ENCODE results near the gene RBM38. TPM values are rescaled to one million over a fixed set of nuclear protein-coding genes. Genes with fewer than 3 reads are reported as not detected.
"Not testable (repeated sequence)": the region's sequence is repeated elsewhere in the genome, so short reads cannot be mapped to it uniquely, and the experiment has no call there.

Gene RBM38
- total RNA-seq, 1 donor from 2014 or later: 28.5 TPM

GRCh38 chr20:57419479-57419878 is 28.3 kb downstream of the RBM38 start:
- not testable (repeated sequence) for DNase-seq

GRCh38 chr20:57420571-57421252 is 29.5 kb downstream of the RBM38 start:
- no peak for DNase-seq

DNA sequence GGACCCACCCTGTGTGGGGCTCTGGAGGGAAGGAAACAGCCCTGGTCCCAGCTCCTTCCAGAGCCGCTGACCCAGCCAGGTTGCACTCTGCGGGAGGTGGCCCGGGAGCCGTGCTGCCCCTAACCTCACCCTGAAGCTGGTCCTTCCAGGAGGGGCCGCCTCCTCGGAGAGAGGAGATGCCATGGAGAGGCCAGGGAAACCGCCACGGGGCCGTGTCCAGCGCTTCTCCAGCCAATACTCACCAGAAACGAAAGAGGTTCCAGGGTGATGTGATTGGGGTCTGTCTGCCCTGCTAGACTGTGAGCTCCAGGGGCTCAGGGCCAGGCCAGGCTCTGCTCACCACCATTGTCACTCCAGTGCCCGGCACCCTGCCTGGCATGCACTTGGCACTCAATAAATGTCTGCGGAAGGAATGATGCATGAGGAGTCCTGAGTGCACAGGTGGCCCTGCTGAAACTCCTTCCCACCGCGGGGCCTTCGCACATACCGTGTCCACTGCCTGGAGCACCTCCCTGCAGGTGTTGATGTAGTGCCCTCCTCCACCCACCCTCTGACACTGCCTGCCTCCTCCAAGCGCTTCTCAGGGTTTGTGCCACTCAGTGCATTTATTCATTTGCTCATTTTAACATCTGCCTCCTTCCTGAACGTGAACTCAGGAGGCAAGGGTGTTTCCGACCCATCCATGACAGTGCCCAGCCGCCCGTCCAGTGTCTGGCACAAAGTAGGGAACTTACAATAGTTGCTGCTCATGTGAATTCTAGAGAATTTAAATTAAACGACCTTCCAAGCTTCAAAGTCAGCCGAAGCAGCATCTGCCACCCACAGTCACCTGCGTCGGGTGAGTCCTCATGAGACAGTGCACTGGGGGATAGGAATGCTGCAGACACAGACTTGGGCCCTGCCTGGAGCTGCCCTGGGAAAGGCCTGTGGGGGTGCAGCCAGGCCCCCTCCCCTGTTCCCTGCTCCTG is 30.3 kb downstream of the RBM38 start:
- no peak for DNase-seq

DNA sequence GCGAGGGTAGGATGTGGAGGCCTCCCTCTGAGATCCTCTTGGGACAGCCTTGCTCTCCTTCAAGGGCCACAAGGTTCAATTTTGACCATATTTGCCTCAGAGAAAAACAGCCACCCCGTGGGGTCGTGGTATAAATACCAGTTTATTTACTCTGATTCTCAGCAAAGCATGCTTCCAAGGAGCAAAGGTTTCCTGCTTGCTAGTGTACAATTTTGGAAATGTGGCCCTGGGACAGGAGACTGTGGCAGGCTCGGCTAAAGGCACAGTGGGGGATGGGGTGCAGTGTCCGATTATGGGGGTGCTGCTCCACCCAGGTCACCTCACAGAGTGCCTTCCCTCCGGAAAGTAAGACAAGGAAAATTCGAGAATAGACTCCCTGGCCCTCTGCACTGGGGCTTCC is 31.1 kb downstream of the RBM38 start:
- DNase-seq: no peak

GRCh38 chr20:57425150-57426013 is 34.2 kb downstream of the RBM38 start:
- no peak for DNase-seq

DNA sequence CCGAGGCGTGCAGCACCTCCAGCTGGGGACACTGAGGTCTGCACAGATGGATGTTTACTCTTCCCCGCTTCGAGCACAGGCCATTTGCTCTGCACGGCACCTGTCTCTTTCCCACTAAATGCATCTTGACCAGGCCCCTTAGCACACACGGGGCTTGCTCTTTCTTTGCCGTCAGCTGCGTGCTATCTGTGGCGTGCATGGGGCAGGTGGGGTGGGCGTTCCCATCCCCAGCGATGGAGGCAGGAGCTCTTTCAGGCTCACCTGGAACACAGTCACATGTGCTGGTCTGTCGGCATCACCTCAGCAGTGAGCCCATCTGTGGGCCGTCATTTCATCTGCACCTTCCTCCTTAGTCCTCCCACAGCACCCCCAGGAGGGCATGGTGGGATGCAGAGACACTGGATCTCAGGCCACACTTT is 35.1 kb downstream of the RBM38 start:
- no peak for DNase-seq

- no peak for DNase-seq
Measured at GRCh38 chr20:57426831-57427230, 35.6 kb downstream of the RBM38 start.

GRCh38 chr20:57428324-57429158 is 37.3 kb downstream of the RBM38 start:
- peak; percentile 6 for DNase-seq

DNA sequence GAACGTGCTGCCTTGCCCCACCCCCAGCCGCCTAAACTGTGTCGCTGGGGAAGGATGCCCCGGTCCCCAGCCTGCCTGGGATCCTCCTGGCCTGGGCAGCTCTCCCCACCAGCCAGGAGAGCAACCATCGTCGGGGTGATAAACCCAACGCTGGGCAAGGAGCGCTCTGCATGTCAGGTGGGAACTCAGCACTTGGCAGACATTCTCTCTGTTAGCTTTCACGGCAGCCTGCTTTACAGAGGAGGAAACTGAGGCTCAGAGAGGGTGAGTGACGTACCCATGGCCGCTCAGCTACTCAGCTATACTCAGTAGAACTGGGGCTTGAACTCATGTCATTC is 37.9 kb downstream of the RBM38 start:
- no peak for DNase-seq

GRCh38 chr20:57429580-57430200 is 38.5 kb downstream of the RBM38 start:
- no peak for DNase-seq

DNA sequence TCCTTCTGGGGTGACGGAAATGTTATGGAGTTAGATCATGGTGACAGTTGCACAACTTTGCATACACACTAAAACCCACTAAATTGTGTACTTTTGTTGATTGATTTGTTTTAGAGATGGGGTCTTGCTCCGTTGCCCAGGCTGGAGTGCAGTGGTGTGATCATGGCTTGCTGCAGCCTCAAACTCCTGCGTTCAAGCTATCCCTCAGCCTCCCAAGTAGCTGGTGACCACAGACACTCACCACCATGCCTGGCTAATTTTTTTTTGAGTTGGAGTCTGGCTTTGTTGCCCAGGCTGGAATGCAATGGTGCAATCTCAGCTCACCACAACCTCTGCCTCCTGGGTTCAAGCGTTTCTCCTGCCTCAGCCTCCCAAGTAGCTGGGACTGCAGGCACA is 39.0 kb downstream of the RBM38 start:
- DNase-seq: not testable (repeated sequence)

DNA sequence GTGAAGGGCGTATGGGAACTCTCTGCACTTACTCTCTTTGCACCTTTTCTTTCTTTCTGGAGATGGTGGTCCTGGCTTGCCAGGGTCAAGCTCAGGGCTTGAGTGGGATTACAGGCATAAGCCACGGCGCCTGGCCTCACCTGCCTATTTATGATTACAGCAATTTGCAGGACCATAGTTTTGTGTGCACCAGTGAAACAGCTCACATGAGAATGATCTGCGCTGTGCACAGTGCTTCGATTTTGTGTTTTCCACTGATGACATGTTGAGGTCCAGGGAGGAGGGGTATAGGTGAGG is 40.3 kb downstream of the RBM38 start:
- DNase-seq: no peak

- no peak for DNase-seq
Measured at GRCh38 chr20:57432480-57432861, 41.3 kb downstream of the RBM38 start.

GRCh38 chr20:57432862-57433491 is 41.8 kb downstream of the RBM38 start:
- peak; percentile 17 for DNase-seq

GRCh38 chr20:57433657-57434389 is 42.6 kb downstream of the RBM38 start:
- no peak for DNase-seq

DNA sequence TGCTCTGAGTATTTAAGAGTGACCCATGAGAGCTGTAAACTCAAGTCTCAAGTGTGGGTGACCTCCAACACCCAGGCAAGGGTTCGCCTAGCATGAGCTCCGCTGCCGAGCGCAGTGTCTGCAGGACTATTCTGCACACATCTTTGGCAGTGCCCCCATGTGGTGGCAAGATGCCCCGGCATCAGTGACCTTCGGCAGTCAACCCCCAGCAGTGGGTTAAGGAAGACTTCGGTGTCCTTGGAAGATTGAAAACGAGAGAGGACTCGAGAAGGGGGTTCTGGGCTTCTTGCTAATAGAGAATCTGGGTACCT is 43.1 kb downstream of the RBM38 start:
- no peak for DNase-seq

- DNase-seq: no peak
Measured at GRCh38 chr20:57435105-57435497, 43.9 kb downstream of the RBM38 start.

DNA sequence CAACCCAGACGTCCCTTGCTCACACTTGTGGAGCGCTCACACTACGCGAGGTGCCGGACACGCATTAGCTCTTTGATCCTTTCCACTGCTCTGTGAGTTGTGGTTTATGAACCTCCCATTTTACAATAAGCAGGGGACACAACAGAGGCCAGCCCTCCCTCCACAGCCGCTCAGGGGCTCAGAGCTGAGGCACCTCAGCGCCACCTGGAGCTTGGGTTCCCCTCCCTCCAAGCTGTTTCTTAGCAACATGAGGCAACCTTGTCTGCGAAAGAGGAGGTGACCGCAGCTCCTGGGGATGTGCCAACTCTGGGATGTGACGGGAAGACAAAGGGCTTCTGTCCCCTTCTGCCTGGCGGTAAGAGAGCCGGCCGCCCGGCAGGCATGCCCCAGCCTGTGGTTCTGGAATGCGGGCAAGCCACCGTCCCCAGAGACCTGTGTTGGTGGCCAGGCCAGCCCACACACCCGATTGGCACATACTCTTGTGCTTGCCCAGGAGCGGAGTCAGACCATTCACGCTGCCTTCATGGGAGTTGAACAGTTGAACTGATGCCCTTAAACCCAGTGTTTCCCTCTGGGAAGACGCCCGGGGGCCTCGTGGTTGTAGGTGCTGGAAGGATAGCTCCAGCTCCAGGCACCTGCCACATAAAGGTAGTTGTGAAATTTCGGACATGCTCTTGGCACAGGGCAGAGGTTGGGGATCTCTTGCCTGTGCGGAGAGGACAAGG is 44.5 kb downstream of the RBM38 start:
- no peak for DNase-seq

DNA sequence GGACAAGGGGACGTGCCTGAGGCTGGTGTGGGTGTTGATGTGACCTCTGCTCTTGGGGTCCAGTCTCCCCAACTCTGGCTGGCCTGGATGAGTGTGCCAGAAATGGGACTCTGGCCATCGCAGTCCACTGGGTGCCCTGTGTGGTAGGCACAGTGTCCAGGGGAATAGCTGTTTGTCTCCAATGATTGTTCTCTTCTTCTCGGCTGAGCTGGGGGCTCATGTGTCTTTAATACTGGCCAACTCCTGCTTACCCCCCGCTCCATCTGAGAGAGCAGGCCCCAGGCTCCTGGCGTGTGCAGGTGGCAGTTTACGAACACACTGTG is 45.0 kb downstream of the RBM38 start:
- no peak for DNase-seq

GRCh38 chr20:57437267-57437666 is 46.1 kb downstream of the RBM38 start:
- DNase-seq: no peak

All from skin of body (tissue), 2 donors.